HCT116 (cell line): Measurements from ENCODE around the gene ROBO1. TPM values are rescaled to one million over a fixed set of nuclear protein-coding genes. Genes with fewer than 3 reads are reported as not detected.

Experiments used
- ATAC-seq: fragments of 200-7000 bp; cut with Tn5 transposase; 2 replicates; pipeline ENCODE4 v1.9.1; 2020; ENCODE audit warnings: mild to moderate bottlenecking, moderate library complexity
- BruUV-seq: library from RNA; stranded (reverse); fragments of 400-500 nt; replicated peaks from 2 replicates; lab custom pipeline; 2021; lab: Mats Ljungman, UMichigan
- CTCF ChIA-PET: fragments of 300-600 bp; sonication (Branson Sonifier 250); formaldehyde crosslinking; loops from one replicate; lab custom pipeline; 2021; ENCODE audit warnings: antibody characterized with exemption; lab: Charles Lee
- POLR2A ChIA-PET: fragments of 300-600, 350-600 bp; sonication (Branson Sonifier 250); formaldehyde crosslinking; loops from one replicate; lab custom pipeline; 2021; ENCODE audit warnings: antibody characterized with exemption; lab: Charles Lee
- RAD21 ChIA-PET, 2 experiments: fragments of 300-600 bp; sonication (Branson Sonifier 250); formaldehyde crosslinking; loops; one replicate each; lab custom pipeline; 2023; ENCODE audit warnings: low total read pairs in 2 of 2; ENCODE audit not compliant: uncharacterized antibody in 2 of 2, unreplicated experiment in 2 of 2, low non-redundant PET in 1 of 2; lab: Charles Lee
- DNase-seq: peaks from one replicate; pipeline ENCODE4 v3.0.0-alpha.2; 2010; ENCODE audit warnings: low read depth, low spot score
- H2AFZ ChIP-seq: fragments of 200-600 bp; shearing (Covaris generic), sonication (generic); 2 replicates; pipeline ENCODE4 v1.6.1; 2017; ENCODE audit warnings: low read depth, mixed run types, mixed read lengths, antibody characterized with exemption, low read length; ENCODE audit not compliant: poor library complexity, severe bottlenecking
- H3K27ac ChIP-seq: 2 replicates; pipeline ENCODE4 v1.5.1; 2012; ENCODE audit warnings: low read depth, low read length
- H3K27me3 ChIP-seq: fragments of 200-600 bp; sonication (generic); 2 replicates; pipeline ENCODE4 v1.6.1; 2016; ENCODE audit warnings: mixed run types, low read length, mixed read lengths; ENCODE audit not compliant: insufficient read depth
- H3K36me3 ChIP-seq, 2 experiments: fragments of 200-500 bp in 1 of 2; fragments of 200-600 bp in 1 of 2; sonication (Bioruptor generic) in 1 of 2; sonication (generic) in 1 of 2; 2 replicates each; pipeline versions ENCODE4 v1.5.1 to v1.6.1; 2014 to 2016; ENCODE audit warnings: low read length in 2 of 2, inconsistent platforms in 1 of 2, mixed read lengths in 1 of 2, mixed run types in 1 of 2; ENCODE audit not compliant: insufficient read depth in 2 of 2, control insufficient read depth in 1 of 2
- H3K4me1 ChIP-seq, 2 experiments: fragments of 200-600 bp in 1 of 2; sonication (generic) in 1 of 2; 2 replicates each; pipeline versions ENCODE4 v1.5.1 to v1.6.1; 2012 to 2017; ENCODE audit warnings: low read length in 2 of 2, inconsistent platforms in 1 of 2, mild to moderate bottlenecking in 1 of 2, mixed read lengths in 1 of 2, mixed run types in 1 of 2, moderate library complexity in 1 of 2; ENCODE audit not compliant: insufficient read depth in 2 of 2, control insufficient read depth in 1 of 2
- H3K4me2 ChIP-seq: fragments of 200-600 bp; sonication (generic); 2 replicates; pipeline ENCODE4 v1.6.1; 2017; ENCODE audit warnings: mixed run types, low read length, mixed read lengths
- H3K4me3 ChIP-seq, 2 experiments: fragments of 200-600 bp in 1 of 2; sonication (generic) in 1 of 2; replicated peaks in 1 of 2; 2 replicates each; pipeline ENCODE4 v1.5.1; 2011 to 2016; ENCODE audit warnings: low read length in 2 of 2, control low read depth in 1 of 2, low read depth in 1 of 2, mild to moderate bottlenecking in 1 of 2, mixed read lengths in 1 of 2, mixed run types in 1 of 2
- H3K79me2 ChIP-seq: fragments of 200-600 bp; sonication (generic); 2 replicates; pipeline ENCODE4 v1.6.1; 2017; ENCODE audit warnings: mild to moderate bottlenecking, mixed run types, low read length, moderate library complexity, mixed read lengths; ENCODE audit not compliant: insufficient read depth
- H3K9ac ChIP-seq: fragments of 200-600 bp; sonication (generic); 2 replicates; pipeline ENCODE4 v1.6.1; 2016; ENCODE audit warnings: low read length, mixed read lengths
- H3K9me2 ChIP-seq: fragments of 200-600 bp; sonication (generic), shearing (Covaris generic); 2 replicates; pipeline ENCODE4 v1.6.1; 2017; ENCODE audit warnings: mixed run types, mild to moderate bottlenecking, moderate library complexity; ENCODE audit not compliant: insufficient read depth
- H3K9me3 ChIP-seq, 2 experiments: fragments of 200-500 bp in 1 of 2; fragments of 200-600 bp in 1 of 2; sonication (Bioruptor generic) in 1 of 2; sonication (generic) in 1 of 2; 2 replicates each; pipeline ENCODE4 v1.6.1; 2014 to 2017; ENCODE audit warnings: low read length in 2 of 2, mixed read lengths in 2 of 2, inconsistent platforms in 1 of 2, low read depth in 1 of 2, mild to moderate bottlenecking in 1 of 2, mixed run types in 1 of 2, moderate library complexity in 1 of 2; ENCODE audit not compliant: control insufficient read depth in 1 of 2, insufficient read depth in 1 of 2
- H4K20me1 ChIP-seq: fragments of 200-600 bp; sonication (generic), shearing (Covaris generic); 2 replicates; pipeline ENCODE4 v1.6.1; 2017; ENCODE audit warnings: mixed run types, mild to moderate bottlenecking, moderate library complexity; ENCODE audit not compliant: insufficient read depth
- ATF3 ChIP-seq: IDR thresholded peaks from 2 replicates; pipeline ENCODE4 v1.6.1; 2012
- CBX3 ChIP-seq: IDR thresholded peaks from 2 replicates; pipeline ENCODE4 v1.6.1; 2012; ENCODE audit warnings: low read depth
- CEBPB ChIP-seq: IDR thresholded peaks from 2 replicates; pipeline ENCODE4 v1.6.1; 2012; ENCODE audit warnings: low read depth
- CTCF ChIP-seq, 3 experiments: fragments of 200-600 bp in 1 of 3; sonication (generic) in 1 of 3; IDR thresholded peaks in 2 of 3; conservative IDR thresholded peaks in 1 of 3; 2 replicates each; pipeline ENCODE4 v1.5.1; 2012 to 2017; ENCODE audit warnings: low read depth in 2 of 3, low read length in 2 of 3, antibody characterized with exemption in 1 of 3, borderline replicate concordance in 1 of 3, control low read depth in 1 of 3, mild to moderate bottlenecking in 1 of 3, mixed read lengths in 1 of 3, mixed run types in 1 of 3, moderate library complexity in 1 of 3; ENCODE audit not compliant: insufficient read depth in 1 of 3
- EGR1 ChIP-seq: IDR thresholded peaks from 2 replicates; pipeline ENCODE4 v1.6.1; 2012; ENCODE audit warnings: low read depth
- ELF1 ChIP-seq: IDR thresholded peaks from 2 replicates; pipeline ENCODE4 v1.6.1; 2012; ENCODE audit warnings: low read depth, borderline replicate concordance
- EZH2 ChIP-seq: fragments of 200-600 bp; sonication (generic); IDR thresholded peaks from 2 replicates; pipeline ENCODE4 v1.6.1; 2017; ENCODE audit warnings: antibody characterized with exemption, mixed run types
- EZH2phosphoT487 ChIP-seq: fragments of 200-600 bp; IDR thresholded peaks from 2 replicates; pipeline ENCODE4 v1.6.1; 2018; ENCODE audit warnings: antibody characterized with exemption, borderline replicate concordance
- FOSL1 ChIP-seq: IDR thresholded peaks from 2 replicates; pipeline ENCODE4 v1.6.1; 2012; ENCODE audit warnings: low read depth
- JUND ChIP-seq: IDR thresholded peaks from 2 replicates; pipeline ENCODE4 v1.6.1; 2012
- POLR2AphosphoS5 ChIP-seq: IDR thresholded peaks from 2 replicates; pipeline ENCODE4 v1.6.1; 2011; ENCODE audit warnings: mild to moderate bottlenecking, low read depth, low read length, moderate library complexity
- SRF ChIP-seq: IDR thresholded peaks from 2 replicates; pipeline ENCODE4 v1.6.1; 2012; ENCODE audit warnings: low read depth
- ZBTB33 ChIP-seq: IDR thresholded peaks from 2 replicates; pipeline ENCODE4 v1.6.1; 2011; ENCODE audit warnings: mild to moderate bottlenecking, low read length, moderate library complexity; ENCODE audit not compliant: insufficient replicate concordance; ENCODE audit errors: extremely low read depth
- ZFX ChIP-seq: fragments of 450-650 bp; IDR thresholded peaks from 2 replicates; pipeline ENCODE4 v1.6.1; 2017
- ZNF274 ChIP-seq: fragments of 200-500 bp; sonication (Bioruptor generic); IDR thresholded peaks from 2 replicates; pipeline ENCODE4 v1.6.1; 2014; ENCODE audit warnings: mild to moderate bottlenecking, low read depth, low read length, inconsistent platforms
- intact Hi-C: fragments of 100-400 bp; cut with micrococcal nuclease; formaldehyde crosslinking; loops from 2 replicates; pipeline ENCODE4 v1.10.0; 2022
- total RNA-seq: library from RNA; stranded (reverse); gene quantifications from one replicate; pipeline ENCODE4 v1.2.1, GENCODE V29; 2021; ENCODE audit not compliant: unreplicated experiment

The ROBO1 gene
- total RNA-seq, 1 experiment from 2014 or later: 0.27 TPM

- CTCF ChIA-PET: no interaction called here
- H3K79me2 ChIP-seq: no peaks in the 10 kb centered on the region
- RAD21 ChIA-PET: no interaction called here
- H3K9ac ChIP-seq: no peak overlapping the region
- BruUV-seq: no TSS peak
- no peak overlapping the region for H3K4me2 ChIP-seq
- no peaks in the 10 kb centered on the region for H4K20me1 ChIP-seq
- intact Hi-C loops: no loop called here
- POLR2A ChIA-PET: no interaction called here
- H3K9me3 ChIP-seq: peaks cover 5 to 22% of the 10 kb centered on the region in 2 experiments; a peak in 2 of 4 replicates
- no peak overlapping the region for H2AFZ ChIP-seq
- no peak for ATAC-seq
- H3K27ac ChIP-seq: no peak overlapping the region
- no peak for DNase-seq
- no peak overlapping the region for H3K4me3 ChIP-seq
- no peak for TF ChIP-seq SRF
- no peak for TF ChIP-seq CTCF (IDR thresholded peaks at IDR 0.05 in 2 of 3, conservative IDR thresholded peaks at IDR 0.05 in 1 of 3; ENCODE audit: borderline replicate concordance in 1 of 3, insufficient read depth in 1 of 3, low read depth in 2 of 3, low read length in 2 of 3)
- TF ChIP-seq ZNF274: no peak
- TF ChIP-seq ZBTB33: no peak
- no peak for TF ChIP-seq ZFX
- TF ChIP-seq EGR1: no peak
- TF ChIP-seq ATF3: no peak
- no peak for TF ChIP-seq CBX3
- no peak for TF ChIP-seq JUND
- TF ChIP-seq EZH2phosphoT487: no peak
- no peak for TF ChIP-seq EZH2
- TF ChIP-seq POLR2AphosphoS5: no peak
- no peak for TF ChIP-seq ELF1
- no peak for TF ChIP-seq FOSL1
- TF ChIP-seq CEBPB: no peak
- no peaks in the 10 kb centered on the region; a peak in 1 of 4 replicates for H3K36me3 ChIP-seq
- no peaks in the 10 kb centered on the region for H3K27me3 ChIP-seq
- H3K4me1 ChIP-seq: no peaks in the 10 kb centered on the region
- H3K9me2 ChIP-seq: no peaks in the 10 kb centered on the region
These were observed 1202.1 kb downstream of the ROBO1 start for GRCh38 chr3:78565712-78566111.
